MCF 10A (cell line): ENCODE data around the gene PORCN. TPM values are rescaled to one million over a fixed set of nuclear protein-coding genes. Genes with fewer than 3 reads are reported as not detected.
"Not testable (repeated sequence)": the region's sequence is repeated elsewhere in the genome, so short reads cannot be mapped to it uniquely, and the experiment has no call there.

Experiments used
- BruUV-seq: library from RNA; stranded (reverse); fragments of 400-500 nt; replicated peaks from 2 replicates; lab custom pipeline; 2021; lab: Mats Ljungman, UMichigan
- CTCF ChIA-PET: fragments of 300-600 bp; sonication (Branson Sonifier 250); formaldehyde crosslinking; extraction: SDS; loops from one replicate; lab custom pipeline; 2021; ENCODE audit warnings: antibody characterized with exemption, inconsistent platforms; lab: Yijun Ruan, JAX
- POLR2A ChIA-PET: fragments of 300-600, 350-650 bp; sonication (Branson Sonifier 250); formaldehyde crosslinking; extraction: SDS; loops from one replicate; lab custom pipeline; 2020; ENCODE audit warnings: antibody characterized with exemption, inconsistent platforms; lab: Yijun Ruan, JAX
- DNase-seq: peaks from one replicate; pipeline ENCODE4 v3.0.0-alpha.2; 2018; ENCODE audit not compliant: unreplicated experiment
- H3K27ac Mint-ChIP-seq: one replicate; pipeline ENCODE4 v1.8.0; 2022; ENCODE audit warnings: mild to moderate bottlenecking, low read depth, mixed read lengths; ENCODE audit not compliant: unreplicated experiment
- H3K27me3 Mint-ChIP-seq: one replicate; pipeline ENCODE4 v1.8.0; 2022; ENCODE audit warnings: mixed read lengths; ENCODE audit not compliant: insufficient read depth, unreplicated experiment
- H3K36me3 Mint-ChIP-seq: one replicate; pipeline ENCODE4 v1.8.0; 2022; ENCODE audit warnings: mild to moderate bottlenecking, moderate library complexity, mixed read lengths; ENCODE audit not compliant: insufficient read depth, unreplicated experiment
- H3K4me1 Mint-ChIP-seq: one replicate; pipeline ENCODE4 v1.8.0; 2022; ENCODE audit warnings: mixed read lengths; ENCODE audit not compliant: insufficient read depth, unreplicated experiment
- H3K4me3 Mint-ChIP-seq: one replicate; pipeline ENCODE4 v1.8.0; 2022; ENCODE audit warnings: mild to moderate bottlenecking, moderate library complexity, mixed read lengths; ENCODE audit not compliant: unreplicated experiment
- H3K9me3 Mint-ChIP-seq: one replicate; pipeline ENCODE4 v1.8.0; 2022; ENCODE audit warnings: mixed read lengths; ENCODE audit not compliant: unreplicated experiment
- CTCF ChIP-seq: fragments of 200-600 bp; IDR thresholded peaks from one replicate; pipeline ENCODE4 v1.8.0; 2022; ENCODE audit warnings: antibody characterized with exemption, mild to moderate bottlenecking; ENCODE audit not compliant: unreplicated experiment
- intact Hi-C: fragments of 100-400 bp; cut with micrococcal nuclease; formaldehyde crosslinking; loops from 2 replicates; pipeline ENCODE4 v1.14.1; 2022
- total RNA-seq: library from RNA; stranded (reverse); gene quantifications from 2 replicates; pipeline ENCODE4 v1.2.3, GENCODE V29; 2022

Gene PORCN
- total RNA-seq, 1 experiment from 2014 or later = 29.2 TPM

DNA sequence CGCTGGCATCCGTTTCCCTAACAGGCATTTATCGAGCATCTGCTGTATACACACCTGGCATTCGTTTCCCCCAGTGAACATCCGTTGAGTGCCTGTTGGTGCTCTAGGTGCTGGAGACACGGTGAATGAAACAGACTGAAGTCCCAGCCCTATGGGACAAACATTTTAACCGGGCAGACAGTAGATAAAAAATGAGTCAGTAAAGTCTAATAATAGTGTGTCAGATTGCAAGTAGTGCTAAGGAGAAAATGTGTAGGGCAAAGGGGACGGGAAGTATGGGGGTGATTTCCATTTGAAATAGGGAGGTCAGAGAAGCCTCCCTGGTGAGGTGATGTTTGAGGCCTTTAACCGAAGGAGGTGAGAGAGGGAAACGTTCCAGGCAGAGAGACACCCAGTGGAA, 7.5 kb downstream of the PORCN start:
- DNase-seq = no peak
- peaks cover 3% of the 10 kb centered on the region for H3K4me1 Mint-ChIP-seq
- CTCF ChIA-PET = no interaction called here
- no peak overlapping the region for H3K4me3 Mint-ChIP-seq
- H3K27ac Mint-ChIP-seq = no peak overlapping the region
- H3K27me3 Mint-ChIP-seq = no peaks in the 10 kb centered on the region
- no TSS peak for BruUV-seq
- POLR2A ChIA-PET = no interaction called here
- intact Hi-C loops = no loop called here
- TF ChIP-seq CTCF = no peak
- peaks cover 5% of the 10 kb centered on the region for H3K9me3 Mint-ChIP-seq
- peaks cover 7% of the 10 kb centered on the region for H3K36me3 Mint-ChIP-seq

GRCh38 chrX:48516987-48517386, 8.2 kb downstream of the PORCN start:
- BruUV-seq = no TSS peak
- intact Hi-C loops = no loop called here
- Mint-ChIP-seq H3K9me3 (peaks cover 5% of the 10 kb centered on the region), H3K4me3 (no peak overlapping the region), H3K36me3 (peaks cover 7% of the 10 kb centered on the region), H3K27me3 (no peaks in the 10 kb centered on the region), H3K27ac (no peak overlapping the region), H3K4me1 (no peaks in the 10 kb centered on the region)
- ChIA-PET POLR2A (no interaction called here), CTCF (no interaction called here)
- no peak for DNase-seq
- TF ChIP-seq CTCF = no peak

DNA sequence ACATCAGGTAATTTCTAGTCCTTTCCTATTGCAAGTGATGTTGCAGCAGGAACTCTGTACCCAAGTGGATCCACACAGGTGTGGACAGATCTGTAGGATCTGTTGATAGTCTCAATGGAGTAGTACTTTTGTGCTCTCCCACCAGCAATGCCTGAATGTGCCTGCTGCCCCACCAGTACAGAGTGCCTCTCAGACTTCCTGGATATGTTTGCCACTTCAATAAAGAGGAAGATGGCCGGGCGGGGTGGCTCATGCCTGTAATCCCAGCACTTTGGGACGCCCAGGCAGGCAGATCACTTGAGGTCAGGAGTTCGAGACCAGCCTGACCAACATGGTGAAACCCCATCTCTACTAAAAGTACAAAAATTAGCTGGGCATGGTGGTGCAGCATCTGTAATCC, 10.7 kb downstream of the PORCN start:
- H3K4me1 Mint-ChIP-seq, CTCF ChIA-PET, H3K36me3 Mint-ChIP-seq, H3K4me3 Mint-ChIP-seq, BruUV-seq, H3K9me3 Mint-ChIP-seq, H3K27me3 Mint-ChIP-seq, H3K27ac Mint-ChIP-seq, intact Hi-C loops, DNase-seq: not testable (repeated sequence)
- POLR2A ChIA-PET = interaction anchor here (0.6 to 1.1 kb wide), 3 partner anchors 11 to 63 kb away, joined by 3 read pairs; no protein-coding TSS in a partner anchor

GRCh38 chrX:48520455-48520854, 11.7 kb downstream of the PORCN start:
- Mint-ChIP-seq H3K36me3 (peaks cover 10% of the 10 kb centered on the region), H3K4me3 (peak overlapping the region; percentile 77), H3K4me1 (no peaks in the 10 kb centered on the region), H3K27me3 (no peaks in the 10 kb centered on the region), H3K9me3 (peaks cover 5% of the 10 kb centered on the region), H3K27ac (no peak overlapping the region)
- no peak for DNase-seq
- ChIA-PET CTCF (no interaction called here), POLR2A (interaction anchor here (0.7 to 1.1 kb wide), 2 partner anchors 10 to 12 kb away, joined by 3 to 4 read pairs; no protein-coding TSS in a partner anchor)
- no TSS peak for BruUV-seq
- no peak for TF ChIP-seq CTCF
- intact Hi-C loops = no loop called here

DNA sequence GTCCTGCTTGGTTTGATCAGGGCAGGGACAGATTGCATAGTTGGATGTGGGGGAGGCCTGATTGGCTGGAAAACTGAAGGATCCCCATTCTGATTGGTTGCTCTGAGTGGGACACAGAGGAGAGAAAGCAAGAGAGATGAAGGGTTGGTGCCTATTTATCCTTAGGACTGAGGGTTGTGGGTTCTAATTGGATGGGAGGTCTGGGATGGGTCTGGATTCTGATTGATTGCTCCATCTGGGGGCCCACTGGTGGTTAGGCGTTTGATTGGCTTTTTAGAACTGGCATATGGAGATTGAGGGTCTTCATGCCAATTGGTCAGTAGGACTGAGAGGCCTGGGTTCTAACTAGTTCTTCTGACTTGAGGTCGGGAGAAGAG, 12.2 kb downstream of the PORCN start:
- ChIA-PET POLR2A (interaction anchor here (1.0 to 2.2 kb wide), 5 partner anchors 10 to 75 kb away, joined by 4 to 15 read pairs (median 12); partner anchors contain the start of genes RBM3 and TBC1D25), CTCF (no interaction called here)
- Mint-ChIP-seq H3K36me3 (peaks cover 10% of the 10 kb centered on the region), H3K27me3 (no peaks in the 10 kb centered on the region), H3K9me3 (peaks cover 5% of the 10 kb centered on the region), H3K4me1 (no peaks in the 10 kb centered on the region), H3K4me3 (peak overlapping the region; percentile 77), H3K27ac (no peak overlapping the region)
- no TSS peak for BruUV-seq
- intact Hi-C loops = no loop called here
- DNase-seq = no peak
- TF ChIP-seq CTCF = no peak
